HG03565 (cell line): Measurements from ENCODE around the gene COQ8B.
"Not testable (repeated sequence)": the region's sequence is repeated elsewhere in the genome, so short reads cannot be mapped to it uniquely, and the experiment has no call there.

Source experiments
- ATAC-seq: cut with Tn5 transposase; IDR thresholded peaks from one replicate; pipeline ENCODE4 v1.9.1; 2021; ENCODE audit warnings: mild to moderate bottlenecking, moderate library complexity; ENCODE audit not compliant: unreplicated experiment

Gene COQ8B

DNA sequence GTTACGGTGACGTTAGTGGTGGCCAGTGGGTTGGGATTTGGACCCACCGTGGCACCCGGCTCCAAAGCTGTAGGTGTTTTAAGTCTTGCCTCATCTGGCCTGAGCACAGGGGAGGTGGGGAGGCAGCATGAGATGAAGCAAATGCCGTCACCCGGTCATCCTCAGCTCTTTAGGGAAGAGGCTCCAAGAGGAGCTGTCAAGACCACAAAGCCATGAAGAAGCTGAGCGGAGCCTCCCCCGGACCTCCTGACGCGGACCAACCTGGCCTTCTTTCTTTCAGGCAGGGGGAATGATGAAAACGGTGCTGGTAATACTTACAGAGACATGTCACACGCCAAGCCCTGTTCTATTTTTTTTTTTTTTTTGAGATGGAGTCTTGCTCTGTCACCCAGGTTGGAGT is 26.2 kb upstream of the COQ8B start:
- ATAC-seq, result no peak

DNA sequence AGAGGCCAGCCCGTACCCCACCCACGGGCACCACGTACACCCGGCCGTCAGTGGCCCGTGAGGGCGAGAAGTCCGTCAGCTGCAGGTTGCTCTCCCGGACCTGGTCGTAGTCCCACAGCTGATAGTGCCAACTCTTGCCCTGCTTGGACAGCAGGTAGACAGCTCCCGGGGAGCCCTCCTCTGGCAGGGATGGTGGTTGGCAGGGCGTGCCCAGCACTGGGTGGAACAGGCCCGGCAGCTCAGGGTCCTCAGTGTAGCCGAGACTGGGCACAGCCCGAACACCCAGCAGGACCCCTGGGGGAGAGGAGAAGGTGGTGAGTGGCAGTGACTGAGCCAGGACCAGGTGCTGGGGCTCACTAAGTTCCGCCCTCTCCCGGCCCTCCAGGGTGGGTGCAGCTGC is 25.8 kb upstream of the COQ8B start:
- ATAC-seq, result no peak

DNA sequence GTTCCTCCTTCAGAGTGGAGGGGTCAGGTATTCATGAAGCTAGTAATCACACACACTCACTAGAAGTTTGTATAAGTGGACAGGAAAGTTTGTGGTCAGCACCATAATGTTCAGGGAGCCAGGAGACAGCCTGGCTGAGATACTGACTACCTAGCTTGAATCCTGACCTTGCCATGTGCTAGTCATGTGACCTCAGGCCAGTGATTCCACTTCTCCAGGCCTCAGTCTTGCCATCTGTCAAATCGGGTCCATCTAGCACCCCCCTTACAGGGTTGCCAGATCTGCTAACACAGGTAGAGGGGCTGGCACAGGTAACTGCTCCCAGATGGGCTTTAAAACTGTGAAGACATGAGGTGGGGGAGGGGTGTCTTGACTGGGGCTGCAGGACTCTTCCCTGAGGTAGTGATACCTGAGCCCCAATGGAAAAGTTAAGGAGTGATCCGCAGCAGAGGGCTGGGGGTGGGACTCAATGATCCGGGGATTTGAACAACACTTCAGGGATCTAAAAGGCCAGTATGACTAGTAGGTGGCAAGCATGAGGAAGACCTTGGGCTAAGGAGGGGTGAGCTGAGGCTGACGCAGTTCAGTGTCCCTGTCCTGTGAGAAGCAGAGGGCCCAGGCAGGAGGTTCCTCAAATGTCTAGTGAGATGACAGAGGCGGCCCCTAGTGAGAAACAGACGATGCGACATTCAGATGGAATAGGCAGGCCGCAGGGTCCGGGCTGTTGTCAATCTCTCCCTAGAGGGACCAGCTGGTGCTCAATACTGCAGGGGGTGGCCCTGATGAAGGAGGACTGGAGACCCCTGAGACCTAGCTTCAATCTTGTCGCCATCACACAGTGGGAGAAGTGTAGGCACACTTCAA is 25.1 kb upstream of the COQ8B start:
- no peak for ATAC-seq

DNA sequence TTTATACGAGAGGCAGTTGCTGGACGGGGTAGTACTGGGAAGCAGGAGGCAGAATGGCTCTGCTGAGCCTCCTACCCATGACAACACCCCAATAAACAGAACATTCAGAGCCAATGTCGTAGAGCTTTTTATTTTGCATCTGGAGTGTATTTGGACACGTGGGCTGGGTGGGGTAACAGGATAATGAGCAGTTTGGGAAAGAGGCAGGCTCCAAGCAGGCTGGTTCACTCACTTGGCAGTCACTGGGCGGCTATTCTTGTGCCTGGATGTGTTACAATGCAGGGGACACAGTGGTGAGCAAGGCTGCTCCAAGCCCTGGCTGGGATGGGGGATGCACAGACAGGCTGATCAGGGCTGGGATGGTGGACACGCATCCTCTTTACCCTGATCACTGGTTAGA is 24.1 kb upstream of the COQ8B start:
- no peak for ATAC-seq

DNA sequence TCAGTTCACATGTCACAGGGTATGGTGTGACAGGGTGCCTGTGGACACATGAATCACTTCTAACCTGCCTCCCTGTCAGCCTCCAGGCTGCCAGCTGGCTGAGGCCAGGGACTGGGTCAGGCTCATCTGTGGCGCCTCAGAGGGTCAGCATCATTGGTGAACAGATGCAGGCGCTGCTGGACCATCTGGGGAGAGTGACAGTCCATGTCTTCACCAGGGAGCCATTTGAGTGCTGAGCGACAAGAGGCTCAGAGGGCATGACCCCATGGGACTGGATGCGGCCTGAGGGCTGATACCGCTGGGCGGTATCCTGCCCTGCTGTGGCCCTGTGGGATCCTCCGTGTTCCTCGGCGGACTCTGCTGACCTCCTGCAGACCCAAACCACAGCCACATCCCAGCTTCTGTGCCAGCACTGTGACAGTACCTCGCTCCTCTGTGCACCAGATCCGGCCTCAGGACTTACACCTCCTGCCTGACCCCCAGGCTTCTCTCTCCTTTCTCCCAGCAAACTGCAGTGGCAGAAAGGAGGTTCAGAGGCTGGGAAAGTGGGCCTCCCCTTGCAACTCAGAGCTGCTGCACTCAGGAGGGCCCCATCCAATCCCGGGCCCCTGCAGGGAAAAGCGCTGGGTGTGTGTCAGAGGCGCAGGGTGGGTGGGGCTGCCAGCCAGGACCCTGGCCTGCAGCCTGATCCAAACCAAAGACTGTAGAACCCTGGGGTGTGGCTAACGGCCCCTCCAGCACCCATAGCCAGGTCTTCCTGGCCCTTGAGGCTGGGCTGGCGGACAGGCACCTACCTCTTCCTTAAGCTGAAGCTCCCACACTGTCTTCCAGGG is 23.4 kb upstream of the COQ8B start:
- no peak for ATAC-seq

DNA sequence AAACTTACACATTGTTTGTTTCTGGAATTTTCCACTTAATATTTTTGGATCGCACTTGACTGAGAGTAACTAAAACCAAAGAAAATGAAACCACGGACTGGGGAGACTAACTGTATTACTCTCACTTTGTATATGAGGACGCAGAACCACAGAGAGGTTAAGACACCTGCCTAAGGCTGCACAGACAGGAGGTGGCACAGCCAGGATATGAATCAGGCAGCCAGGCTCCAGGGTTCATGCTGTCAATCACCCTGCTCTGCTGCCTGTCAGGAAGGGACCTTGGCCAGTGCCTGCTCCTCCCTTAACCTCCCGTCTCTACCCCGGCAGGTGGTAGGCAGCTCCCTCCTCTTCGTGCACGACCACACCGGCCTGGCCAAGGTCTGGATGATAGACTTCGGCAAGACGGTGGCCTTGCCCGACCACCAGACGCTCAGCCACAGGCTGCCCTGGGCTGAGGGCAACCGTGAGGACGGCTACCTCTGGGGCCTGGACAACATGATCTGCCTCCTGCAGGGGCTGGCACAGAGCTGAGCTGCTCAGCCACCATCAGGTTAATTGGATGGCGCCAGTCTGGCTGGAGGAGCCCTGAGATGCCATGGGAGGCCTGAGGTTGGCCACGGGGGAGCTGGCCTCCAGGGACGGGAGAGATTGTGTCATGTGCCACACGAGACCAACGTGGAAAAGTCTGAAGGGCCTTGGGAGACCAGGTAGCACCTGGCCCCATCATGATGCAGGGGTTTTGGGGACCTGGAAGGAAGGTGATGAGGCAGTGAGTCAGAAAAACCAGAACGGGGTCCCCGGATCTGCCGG is 22.5 kb upstream of the COQ8B start:
- no peak for ATAC-seq

DNA sequence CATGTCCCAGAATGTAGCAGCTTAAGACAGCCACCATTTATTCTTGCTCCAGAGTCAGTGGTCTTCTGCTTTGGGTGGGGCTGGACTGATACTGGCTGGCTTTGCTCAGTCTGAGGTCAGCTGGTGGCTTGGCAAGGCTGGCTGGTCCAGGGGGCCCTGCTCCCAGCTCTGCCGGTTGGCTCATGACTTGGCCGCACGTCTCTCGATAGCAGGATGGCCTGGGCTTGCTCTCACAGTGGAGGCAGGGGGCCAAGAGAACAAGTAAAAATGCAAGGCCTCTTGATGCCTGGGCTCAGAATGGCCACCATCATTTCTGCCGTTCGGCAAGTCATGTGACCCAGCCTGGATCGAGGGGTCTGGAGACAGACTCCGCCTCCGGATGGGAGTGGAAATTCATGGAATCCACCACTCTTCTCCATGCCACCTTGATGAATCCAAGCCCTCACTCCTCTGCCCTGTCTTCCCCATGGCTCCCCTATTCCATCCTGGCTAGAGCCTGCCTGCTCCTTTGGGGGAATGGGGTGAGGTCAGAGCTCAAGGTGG is 20.5 kb upstream of the COQ8B start:
- no peak for ATAC-seq

DNA sequence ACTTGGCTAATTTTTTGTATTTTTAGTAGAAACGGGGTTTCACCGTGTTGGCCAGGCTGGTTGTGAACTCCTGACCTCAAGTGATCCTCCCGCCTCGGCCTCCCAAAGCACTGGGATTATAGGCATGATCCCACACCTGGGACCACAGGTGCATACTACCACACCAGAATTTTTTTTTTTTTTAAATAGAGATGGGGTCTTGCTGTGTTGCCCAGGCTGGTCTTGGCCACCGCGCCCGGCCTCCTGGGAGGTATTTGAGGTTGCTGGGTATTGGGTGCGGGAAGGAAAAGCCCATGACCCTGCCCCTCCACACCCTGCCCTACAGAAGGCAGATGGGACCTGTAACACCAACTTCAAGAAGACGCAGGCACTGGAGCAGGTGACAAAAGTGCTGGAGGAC is 20.0 kb upstream of the COQ8B start:
- ATAC-seq, result no peak

DNA sequence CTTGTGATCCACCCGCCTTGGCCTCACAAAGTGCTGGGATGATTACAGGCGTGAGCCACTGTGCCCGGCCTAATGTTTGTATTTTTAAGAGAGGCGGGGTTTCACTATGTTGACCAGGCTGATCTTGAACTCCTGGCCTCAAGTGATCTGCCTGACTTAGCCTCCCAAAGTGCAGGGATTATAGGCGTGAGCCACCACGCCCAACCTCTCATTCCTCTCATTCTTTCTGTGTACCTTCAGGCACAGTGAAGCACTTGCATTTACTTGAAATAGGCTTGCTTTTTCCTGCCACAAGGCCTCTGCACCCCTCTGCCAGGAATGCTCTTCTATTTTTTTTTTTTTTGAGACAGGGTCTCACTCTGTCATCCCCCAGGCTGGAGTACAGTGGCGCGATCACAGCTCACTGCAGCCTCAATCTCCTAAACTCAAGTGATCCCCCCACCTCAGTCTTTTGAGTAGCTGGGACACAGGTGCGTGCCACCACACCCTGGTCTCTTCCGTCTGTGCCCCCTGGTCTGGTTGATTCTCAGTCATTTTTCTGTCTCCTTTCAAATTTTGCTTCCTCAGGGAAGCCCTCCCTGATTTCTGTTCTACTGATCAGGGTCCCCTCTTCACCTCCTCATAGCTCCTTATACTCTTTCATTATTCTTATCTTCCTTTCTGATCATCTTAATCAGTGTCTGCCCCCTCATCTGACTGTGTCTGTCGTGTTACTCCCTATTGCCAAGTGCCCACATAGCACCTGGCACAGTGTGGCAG is 18.5 kb upstream of the COQ8B start:
- ATAC-seq, result no peak

DNA sequence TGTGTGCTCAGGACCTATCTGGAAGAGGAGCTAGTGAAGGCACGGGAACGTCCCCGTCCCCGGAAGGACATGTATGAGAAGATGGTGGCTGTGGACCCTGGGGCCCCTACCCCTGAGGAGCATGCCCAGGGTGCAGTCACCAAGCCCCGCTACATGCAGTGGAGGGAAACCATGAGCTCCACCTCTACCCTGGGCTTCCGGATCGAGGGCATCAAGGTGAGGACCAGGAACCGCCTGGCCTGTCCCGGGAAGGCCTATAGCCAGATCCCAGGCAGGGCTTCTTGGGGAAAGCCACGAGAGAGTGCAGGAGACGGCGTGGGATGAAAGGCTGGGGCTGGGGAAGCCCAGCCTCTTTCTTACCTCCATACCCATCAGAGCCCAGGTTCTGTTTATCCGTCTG is 16.5 kb upstream of the COQ8B start:
- no peak for ATAC-seq

DNA sequence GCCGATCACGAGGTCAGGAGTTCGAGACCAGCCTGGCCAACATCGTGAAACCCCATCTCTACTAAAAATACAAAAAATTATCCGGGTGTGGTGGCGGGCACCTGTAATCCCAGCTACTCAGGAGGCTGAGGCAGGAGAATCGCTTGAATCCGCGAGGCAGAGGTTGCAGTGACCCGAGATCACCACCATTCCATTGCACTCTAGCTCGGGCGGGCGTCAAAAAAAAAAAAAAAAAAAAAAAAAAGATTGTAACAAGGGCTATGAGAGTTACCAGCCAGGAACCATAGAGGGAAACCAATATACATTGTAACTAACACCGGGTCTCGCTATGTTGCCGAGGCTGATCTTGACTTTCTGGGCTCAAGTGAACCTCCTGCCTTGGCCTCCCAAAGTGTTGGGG is 15.6 kb upstream of the COQ8B start:
- ATAC-seq, result not testable (repeated sequence)

DNA sequence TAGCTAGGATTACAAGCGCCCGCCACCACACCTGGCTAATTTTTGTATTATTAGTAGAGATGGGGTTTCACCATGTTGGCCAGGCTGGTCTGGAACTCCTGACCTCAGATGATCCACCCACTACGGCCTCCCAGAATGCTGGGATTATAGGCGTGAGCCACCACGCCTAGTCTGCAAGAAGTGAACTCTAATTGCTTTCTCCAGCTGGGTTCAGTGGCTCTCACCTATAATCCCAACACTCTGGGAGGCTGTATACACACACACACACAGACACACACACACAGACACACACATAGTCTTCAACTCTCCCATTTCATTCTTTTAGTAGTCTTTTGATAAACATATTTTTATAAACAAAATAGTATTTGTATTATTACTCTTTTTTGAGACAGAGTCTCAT is 13.4 kb upstream of the COQ8B start:
- ATAC-seq, result not testable (repeated sequence)

DNA sequence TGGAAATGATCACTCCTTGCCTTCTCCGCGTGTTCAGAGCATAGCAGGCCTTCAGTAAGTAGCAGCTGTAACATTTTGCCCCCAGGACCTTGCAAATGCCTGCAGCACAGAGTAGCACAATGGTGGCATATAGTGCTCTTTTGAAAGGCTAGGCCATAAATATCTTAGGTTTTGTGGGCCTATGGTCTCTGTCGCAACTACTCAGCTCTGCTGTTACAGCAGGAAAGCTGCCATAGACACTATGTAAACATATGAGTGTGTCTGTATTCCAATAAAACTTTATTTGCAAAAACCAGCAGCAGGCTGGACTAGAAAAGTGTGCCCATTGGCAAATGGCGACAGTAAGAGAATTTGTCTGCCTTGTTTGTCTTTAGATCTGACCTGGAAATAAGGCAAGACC is 9.6 kb upstream of the COQ8B start:
- ATAC-seq, result no peak

DNA sequence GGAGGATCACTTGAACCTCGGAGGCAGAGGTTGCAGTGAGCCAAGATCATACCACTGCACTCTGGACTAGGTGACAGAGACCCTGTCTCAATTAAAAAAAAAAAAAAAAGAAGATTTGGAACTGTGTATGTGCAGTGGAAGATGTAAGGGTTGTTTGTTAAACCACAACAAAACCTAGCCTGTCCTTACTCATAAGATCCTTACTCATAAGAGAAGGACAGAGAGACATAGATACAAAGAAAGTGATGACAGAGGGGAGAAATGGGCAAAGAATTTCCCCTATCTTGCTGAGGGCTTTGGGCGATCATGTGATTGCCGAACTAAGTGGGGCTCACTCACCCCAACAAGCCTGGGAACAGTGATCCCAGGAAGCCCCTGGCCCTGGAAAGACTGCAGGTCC is 8.2 kb upstream of the COQ8B start:
- no peak for ATAC-seq

DNA sequence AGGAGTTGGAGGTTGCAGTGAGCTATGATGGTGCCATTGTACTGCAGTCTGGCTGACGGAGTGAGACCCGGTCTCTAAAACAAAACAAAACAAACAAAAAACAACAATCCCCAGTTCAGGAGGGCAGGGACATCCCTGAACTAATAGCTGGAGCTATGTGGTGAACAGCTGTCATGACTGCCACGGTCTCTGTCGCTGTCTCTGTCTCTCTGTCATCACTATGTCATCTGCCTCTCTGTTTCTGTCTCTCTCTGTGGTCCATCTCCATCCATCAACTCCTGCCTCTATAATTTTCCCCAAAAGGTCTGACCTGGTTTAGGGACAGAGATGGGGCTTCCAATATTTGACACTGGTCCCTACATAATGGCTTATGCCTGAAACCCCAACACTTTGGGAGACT is 7.6 kb upstream of the COQ8B start:
- no peak for ATAC-seq

DNA sequence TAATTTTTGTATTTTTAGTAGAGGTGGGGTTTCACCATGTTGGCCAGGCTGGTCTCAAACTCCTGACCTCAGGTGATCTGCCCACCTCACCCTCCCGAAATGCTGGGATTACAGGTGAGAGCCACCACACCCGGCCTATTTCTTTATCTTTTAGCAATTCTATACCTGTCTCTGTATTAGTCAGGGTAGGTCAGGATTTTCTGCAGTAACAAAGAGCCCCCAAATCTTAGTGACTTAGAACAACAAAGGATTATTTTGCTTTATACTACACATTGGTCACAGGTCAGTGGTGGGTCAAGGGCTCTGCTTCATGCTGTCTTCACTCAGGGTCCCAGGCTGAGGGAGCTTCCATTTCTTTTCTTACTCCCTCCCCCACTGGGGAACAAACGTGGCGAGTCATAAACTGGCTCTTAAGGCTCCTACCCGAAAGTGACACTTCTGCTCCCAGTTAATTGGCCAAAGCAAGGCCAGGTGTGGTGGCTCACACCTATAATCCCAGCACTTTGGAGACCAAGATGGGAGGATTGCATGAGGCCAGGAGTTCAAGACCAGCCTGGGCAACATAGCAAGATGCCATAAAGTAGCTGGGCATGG is 7.1 kb upstream of the COQ8B start:
- ATAC-seq, result no peak

DNA sequence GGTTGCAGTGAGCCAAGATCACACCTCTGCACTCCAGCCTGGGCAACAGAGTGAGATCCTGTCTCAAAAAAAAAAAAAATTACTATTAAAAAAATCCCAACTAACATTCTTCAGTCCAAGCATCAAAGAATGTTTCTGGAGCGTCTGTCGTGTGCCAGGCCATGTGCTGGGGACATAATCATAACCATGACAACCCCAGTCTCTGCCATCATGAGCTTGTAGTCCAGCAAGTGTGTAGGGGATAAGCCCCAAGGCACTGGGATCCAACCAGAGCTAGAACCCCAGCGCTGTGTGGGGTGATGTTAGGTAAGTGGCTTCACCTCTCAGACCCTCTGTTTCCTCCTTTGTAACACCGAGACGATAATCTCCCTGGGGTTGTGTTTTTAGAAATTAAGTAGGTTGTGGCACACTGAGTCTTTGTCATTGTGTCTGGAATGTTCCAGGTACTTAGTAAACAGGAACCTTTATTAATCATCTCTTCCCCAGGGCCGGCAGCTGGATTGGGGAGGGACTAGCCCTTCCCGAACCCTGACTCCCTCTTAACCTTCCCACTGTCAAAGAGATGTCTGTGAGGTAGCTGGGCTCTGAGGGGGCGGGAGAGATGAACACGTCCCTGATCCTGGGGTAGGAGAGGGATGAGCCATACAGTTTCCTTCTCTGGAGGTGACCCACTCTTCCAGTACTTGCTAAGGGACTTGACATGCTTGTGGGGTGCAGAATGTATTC is 5.4 kb upstream of the COQ8B start:
- ATAC-seq, result no peak

DNA sequence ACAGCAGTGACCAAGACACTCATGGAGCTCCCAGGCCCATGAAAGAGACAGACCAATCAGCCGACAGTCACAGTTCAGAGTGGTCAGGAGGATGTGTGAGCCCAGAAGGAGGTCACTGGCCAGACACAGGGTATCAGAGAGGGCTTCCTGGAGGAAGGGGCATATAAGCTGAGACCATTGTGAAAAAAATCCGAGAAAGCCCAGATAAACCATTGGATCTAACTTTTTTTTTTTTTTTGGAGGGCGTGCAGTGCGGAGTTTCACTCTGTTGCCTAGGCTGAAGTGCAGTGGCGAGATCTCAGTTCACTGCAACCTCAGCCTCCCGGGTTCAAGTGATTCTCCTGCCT is 4.4 kb upstream of the COQ8B start:
- ATAC-seq, result no peak

DNA sequence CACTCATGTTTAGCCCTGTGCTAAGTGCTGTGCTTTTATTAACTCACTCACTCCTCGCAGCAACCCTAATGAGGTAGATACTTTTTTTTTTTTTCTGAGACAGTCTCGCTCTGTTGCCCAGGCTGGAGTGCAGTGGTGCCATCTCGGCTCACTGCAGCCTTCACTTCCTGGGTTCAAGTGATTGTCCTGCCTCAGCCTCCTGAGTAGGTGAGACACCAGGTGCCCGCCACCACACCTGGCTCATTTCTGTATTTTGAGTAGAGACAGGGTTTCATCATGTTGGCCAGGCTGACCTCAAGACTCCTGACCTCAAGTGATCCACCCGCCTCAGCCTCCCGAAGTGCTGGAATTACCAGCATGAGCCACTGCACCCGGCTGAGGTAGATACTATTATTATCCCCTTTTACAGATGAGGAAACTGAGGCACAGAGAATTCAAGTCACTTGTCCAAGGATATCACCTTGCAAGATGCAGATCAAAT is 2.8 kb upstream of the COQ8B start:
- ATAC-seq, result no peak
